GM19397 (cell line): ENCODE results near the gene TSPAN5.
"Not testable (repeated sequence)": the region's sequence is repeated elsewhere in the genome, so short reads cannot be mapped to it uniquely, and the experiment has no call there.

Experiments
- ATAC-seq: cut with Tn5 transposase; IDR thresholded peaks from one replicate; pipeline ENCODE4 v1.9.1; 2021; ENCODE audit warnings: mild to moderate bottlenecking, moderate library complexity; ENCODE audit not compliant: unreplicated experiment

TSPAN5 gene

GRCh38 chr4:98558471-98559169, 99.8 kb downstream of the TSPAN5 start:
- no peak for ATAC-seq

GRCh38 chr4:98557194-98557892, 101.1 kb downstream of the TSPAN5 start:
- ATAC-seq: no peak

- ATAC-seq: no peak
These were observed 102.0 kb downstream of the TSPAN5 start for GRCh38 chr4:98556451-98556850.

DNA sequence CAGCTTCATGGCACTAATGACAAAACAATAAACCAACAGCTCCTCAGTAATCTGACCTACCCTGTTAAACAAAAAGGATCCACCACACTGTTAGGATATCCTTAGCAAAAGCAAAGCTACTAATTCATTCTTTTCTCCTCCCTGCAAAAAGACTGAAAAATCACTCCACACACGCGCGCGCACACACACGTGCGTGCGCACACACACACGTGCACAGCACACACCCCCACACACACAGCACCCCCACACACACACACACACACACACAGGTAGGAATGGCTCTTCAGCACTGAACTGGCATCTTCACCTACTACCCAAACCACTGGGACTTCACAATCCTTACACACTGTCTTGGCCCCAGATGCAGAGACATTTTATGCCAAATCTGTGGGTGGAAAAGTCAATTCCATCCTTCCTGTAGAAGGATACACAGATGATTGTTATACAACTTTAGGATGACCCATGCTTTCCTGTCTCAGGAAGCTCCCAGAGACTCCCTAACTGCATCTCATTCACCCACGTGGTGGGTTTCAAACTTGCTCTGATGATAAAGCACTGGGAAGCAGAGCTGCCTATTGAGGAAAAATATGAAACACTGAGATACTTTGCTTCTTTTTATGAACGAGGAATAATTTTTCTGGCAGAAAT, 102.5 kb downstream of the TSPAN5 start:
- no peak for ATAC-seq

DNA sequence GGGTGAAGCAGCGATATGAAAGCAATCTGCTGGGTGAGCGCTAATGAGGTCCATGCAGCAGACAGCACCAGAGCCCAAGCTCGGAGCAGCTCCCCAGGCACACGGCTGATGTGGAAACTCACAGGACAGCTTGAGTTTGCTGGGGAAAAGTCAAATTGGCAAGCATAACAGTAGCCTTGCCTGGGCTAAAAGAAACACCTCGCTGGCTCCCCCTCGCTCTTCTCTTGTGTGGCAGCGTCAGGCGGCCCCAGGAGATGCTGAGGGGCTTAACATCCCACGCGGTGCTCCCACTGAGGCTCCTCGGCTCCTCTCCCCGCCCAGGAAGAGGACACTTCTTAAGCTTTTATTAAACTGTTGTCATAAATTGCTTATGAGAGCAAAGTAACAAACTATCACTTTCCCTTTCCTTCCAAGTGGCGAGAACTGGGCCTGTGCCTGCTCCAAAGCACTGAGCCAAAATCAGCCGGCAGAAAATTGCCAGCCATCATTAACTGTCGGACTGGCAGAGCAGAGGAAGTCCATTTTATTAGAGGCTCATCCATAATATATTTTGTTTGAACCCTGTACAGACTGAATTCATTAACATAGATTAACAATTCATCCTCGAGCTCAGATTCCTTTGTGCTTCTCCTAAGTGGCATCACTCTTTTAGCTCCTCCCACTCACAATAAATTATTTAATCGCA, 111.4 kb downstream of the TSPAN5 start:
- ATAC-seq: no peak

DNA sequence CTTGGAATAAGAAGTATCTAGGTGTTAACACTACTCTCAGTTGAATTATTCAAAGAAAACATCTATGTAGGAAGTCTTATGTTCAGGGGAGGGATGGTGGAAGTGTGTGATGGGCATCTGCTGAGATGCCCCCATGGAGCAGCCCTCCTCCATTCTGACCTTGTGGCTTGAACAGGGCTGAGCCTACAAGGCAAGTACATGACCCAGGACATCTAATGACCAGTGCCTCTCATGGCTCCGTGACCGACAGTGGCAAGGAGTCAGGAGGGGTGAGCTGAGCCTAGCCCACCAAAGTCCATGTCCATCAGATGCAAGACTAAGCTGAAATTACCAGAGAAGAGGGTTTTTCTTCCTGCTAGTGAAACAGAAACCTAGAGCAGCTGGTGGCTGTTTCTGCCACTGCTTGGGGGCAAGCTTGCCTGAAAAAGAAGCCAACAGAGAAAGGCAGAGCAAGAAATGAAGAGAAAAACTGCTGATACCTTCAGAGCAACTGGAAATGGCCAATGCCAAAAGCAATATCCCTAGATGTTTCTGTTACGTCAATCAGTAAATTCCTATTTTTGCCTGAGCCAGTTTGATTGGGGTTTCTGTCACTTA, 113.5 kb downstream of the TSPAN5 start:
- ATAC-seq: no peak

DNA sequence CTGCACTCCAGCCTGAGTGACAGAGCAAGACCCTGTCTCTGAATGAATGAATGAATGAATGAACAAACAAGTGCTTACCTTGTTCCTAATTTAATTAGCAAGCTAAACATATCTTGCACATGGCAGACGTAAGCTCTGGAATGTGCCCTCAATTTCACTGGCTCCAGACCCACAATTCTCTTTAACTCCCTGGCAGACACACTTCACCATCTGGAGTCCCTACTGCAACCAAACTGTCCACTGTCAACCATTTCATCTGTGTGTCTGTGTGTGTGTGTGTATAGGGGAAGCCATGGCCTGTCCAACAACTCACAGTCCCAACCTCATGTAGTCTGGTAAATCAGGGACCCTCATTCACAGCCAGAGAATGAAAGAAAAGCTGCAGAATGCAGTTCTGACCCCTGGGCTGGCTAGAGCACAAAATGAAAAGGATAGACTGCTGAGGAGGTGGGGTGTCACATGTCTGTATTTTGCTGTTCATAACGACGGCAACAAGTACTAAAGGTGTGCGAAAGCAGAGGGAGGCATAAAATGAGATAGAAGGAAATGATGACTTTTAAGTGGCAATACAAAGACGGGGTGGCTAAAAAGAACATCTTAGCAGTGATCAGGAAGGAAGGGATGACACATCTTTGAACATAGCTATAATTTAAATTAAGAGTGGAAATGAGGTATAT, 114.1 kb downstream of the TSPAN5 start:
- no peak for ATAC-seq

GRCh38 chr4:98542011-98542410, 116.4 kb downstream of the TSPAN5 start:
- no peak for ATAC-seq

GRCh38 chr4:98540803-98541202, 117.6 kb downstream of the TSPAN5 start:
- no peak for ATAC-seq

- no peak for ATAC-seq
These were observed 118.7 kb downstream of the TSPAN5 start for GRCh38 chr4:98539741-98540140.

DNA sequence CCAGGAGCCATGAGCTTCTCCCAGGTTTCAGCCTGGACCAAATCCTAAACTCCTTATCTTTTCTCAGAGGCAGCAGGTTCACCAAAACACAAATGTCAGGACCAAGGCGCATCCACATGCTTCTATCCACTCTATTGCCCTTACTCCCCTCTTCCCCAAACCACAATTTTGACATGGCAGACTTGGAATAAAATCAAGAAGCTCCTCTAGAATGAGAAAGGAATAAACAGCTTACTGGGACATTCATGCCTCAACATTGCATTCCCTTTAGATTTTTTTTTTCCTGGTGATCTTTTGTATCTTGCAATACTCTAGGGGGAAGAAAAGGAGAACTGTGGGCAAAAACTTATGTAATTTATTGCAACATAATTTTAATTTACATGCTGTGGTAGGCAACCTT, 119.1 kb downstream of the TSPAN5 start:
- no peak for ATAC-seq

DNA sequence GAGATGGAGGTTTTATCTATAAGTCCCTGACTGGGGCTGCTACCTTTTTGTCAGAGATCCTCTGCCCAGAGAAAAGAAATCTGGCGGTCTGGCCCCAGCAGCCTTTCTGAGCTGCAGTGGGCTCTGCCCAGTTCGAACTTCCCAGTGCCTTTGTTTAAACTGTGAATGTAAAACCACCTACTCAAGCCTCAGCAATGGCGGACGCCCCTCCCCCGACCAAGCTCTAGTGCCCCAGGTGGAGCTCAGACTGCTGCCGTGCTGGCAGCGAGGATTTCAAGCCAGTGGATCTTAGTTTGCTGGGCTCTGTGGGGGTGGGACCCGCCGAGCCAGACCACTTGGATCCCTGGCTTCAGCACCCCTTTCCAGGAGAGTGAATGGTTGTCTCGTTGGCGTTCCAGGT, 121.8 kb downstream of the TSPAN5 start:
- no peak for ATAC-seq

DNA sequence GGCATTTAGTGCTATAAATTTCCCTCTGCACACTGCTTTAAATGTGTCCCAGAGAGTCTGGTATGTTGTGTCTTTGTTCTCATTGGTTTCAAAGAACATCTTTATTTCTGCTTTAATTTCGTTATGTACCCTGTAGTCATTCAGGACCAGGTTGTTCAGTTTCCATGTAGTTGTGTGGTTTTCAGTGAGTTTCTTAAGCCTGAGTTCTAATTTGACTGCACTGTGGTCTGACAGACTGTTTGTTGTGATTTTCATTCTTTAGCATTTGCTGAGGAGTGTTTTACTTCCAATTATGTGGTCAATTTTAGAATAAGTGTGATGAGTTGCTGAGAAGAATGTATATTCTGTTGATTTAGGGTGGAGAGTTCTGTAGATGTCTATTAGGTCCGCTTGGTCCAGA, 124.3 kb downstream of the TSPAN5 start:
- not testable (repeated sequence) for ATAC-seq

- no peak for ATAC-seq
These were observed 127.8 kb downstream of the TSPAN5 start for GRCh38 chr4:98530572-98530971.

GRCh38 chr4:98529970-98530569, 128.3 kb downstream of the TSPAN5 start:
- no peak for ATAC-seq

DNA sequence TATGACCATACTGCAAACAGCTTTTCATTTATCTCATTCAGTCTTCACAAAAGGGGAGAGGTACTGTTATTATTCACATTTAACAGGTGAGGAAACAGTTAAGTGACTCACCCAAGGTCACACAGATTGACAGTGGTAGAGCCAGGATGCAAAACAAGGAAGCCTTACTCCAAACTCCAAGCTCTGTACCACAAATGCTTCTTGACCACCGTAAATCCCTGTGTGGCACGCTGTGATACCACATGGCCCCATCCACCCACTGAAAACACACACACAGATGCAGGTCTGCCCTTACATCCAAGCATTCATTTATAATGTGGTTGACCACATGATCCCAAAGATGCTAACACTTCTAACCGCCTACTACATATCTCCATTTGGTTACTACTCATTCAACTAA, 129.5 kb downstream of the TSPAN5 start:
- no peak for ATAC-seq

GRCh38 chr4:98527534-98528269, 130.7 kb downstream of the TSPAN5 start:
- ATAC-seq: no peak

GRCh38 chr4:98524230-98524629, 134.2 kb downstream of the TSPAN5 start:
- no peak for ATAC-seq

DNA sequence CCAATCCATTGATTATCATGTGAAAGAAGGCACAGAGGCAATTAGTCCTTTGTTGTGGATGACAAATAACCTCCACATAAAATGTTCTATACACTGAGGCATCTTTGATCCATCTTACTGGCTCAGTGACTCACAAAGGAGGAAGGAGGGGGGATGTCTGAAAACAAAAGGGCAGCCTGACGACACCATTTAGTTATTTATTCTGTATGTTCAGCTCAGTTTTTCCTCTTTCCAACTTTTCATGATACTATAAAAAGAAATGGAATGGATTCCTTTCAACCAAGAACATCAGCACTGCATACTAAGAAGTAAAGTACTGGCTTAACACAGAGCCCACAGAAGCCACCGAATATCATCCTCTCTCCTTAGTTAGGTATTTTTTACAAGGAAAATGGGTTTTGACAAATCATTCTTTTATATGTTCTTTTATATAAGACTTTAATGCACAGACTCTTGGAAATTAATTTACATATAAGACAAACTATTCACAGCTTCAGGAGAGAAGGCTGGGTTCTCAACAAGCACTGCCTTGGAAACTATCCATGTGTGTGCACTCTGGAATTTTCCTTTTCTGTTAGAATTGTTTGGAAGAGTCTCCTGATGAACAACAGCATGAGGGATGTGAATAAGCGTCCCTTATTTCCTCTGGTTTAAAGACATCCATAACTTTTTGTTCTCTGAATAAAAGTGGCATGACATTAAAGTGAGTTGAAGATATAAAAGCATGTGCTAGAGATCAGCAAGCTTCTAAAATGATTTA, 135.6 kb downstream of the TSPAN5 start:
- ATAC-seq: no peak
